ENCODE data around the gene PDK2.

DNA sequence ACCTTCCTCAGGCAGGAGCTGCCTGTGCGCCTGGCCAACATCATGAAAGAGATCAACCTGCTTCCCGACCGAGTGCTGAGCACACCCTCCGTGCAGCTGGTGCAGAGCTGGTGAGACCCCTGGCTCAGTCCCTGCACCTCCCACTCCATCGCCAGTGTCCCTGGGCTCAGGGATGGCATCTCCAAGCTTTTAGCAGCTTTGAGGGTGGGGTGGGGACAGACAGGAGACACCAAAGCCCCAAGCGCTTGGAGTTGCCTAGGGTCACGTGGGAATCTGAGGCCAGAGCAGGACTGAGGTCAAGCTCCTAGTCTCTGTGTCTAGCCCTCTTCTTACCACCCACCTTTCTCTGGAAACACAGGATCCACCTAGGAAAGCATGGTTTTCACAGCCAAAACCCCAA lies 2.3 kb downstream of the PDK2 start:
- TF ChIP-seq, protein P1, sequence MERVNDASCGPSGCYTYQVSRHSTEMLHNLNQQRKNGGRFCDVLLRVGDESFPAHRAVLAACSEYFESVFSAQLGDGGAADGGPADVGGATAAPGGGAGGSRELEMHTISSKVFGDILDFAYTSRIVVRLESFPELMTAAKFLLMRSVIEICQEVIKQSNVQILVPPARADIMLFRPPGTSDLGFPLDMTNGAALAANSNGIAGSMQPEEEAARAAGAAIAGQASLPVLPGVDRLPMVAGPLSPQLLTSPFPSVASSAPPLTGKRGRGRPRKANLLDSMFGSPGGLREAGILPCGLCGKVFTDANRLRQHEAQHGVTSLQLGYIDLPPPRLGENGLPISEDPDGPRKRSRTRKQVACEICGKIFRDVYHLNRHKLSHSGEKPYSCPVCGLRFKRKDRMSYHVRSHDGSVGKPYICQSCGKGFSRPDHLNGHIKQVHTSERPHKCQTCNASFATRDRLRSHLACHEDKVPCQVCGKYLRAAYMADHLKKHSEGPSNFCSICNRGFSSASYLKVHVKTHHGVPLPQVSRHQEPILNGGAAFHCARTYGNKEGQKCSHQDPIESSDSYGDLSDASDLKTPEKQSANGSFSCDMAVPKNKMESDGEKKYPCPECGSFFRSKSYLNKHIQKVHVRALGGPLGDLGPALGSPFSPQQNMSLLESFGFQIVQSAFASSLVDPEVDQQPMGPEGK (CRISPR knock-in tag; IDR thresholded peaks at IDR 0.05; ENCODE audit: borderline replicate concordance): no peak
- TF ChIP-seq ZFP3 (CRISPR knock-in tag; IDR thresholded peaks at IDR 0.05): no peak
- no peak for TF ChIP-seq ZFP30 (CRISPR knock-in tag; IDR thresholded peaks at IDR 0.05)
- TF ChIP-seq RARB (CRISPR knock-in tag; IDR thresholded peaks at IDR 0.05): no peak

Measured in SK-N-SH treated with all-trans-retinoic acid at 6 μM for 48 hours (cell line).